HS-5 (cell line): ENCODE data around the gene STK32C.
"Not testable (repeated sequence)": the region's sequence is repeated elsewhere in the genome, so short reads cannot be mapped to it uniquely, and the experiment has no call there.

Source experiments
- DNase-seq: peaks from one replicate; pipeline ENCODE4 v3.0.0-alpha.2; 2012; ENCODE audit warnings: low read depth

Gene STK32C

GRCh38 chr10:132307823-132308586 lies at the start of gene STK32C:
Gene STK32C (minus strand): TSS chr10:132307950. CDS start chr10:132307833, 117 bp downstream.
- no peak for DNase-seq

- no peak for DNase-seq
Observed at GRCh38 chr10:132356621-132357195, 49.0 kb upstream of the STK32C start.

- no peak for DNase-seq
Observed at GRCh38 chr10:132355754-132356153, 48.0 kb upstream of the STK32C start.

- DNase-seq = no peak
Observed at GRCh38 chr10:132355297-132355696, 47.5 kb upstream of the STK32C start.

- no peak for DNase-seq
Observed at GRCh38 chr10:132354356-132355094, 46.8 kb upstream of the STK32C start.

GRCh38 chr10:132353456-132354355 lies 46.0 kb upstream of the STK32C start:
- no peak for DNase-seq

GRCh38 chr10:132352462-132353308 lies 44.9 kb upstream of the STK32C start:
- not testable (repeated sequence) for DNase-seq

- no peak for DNase-seq
Observed at GRCh38 chr10:132351611-132352010, 43.9 kb upstream of the STK32C start.

- no peak for DNase-seq
Observed at GRCh38 chr10:132350946-132351345, 43.2 kb upstream of the STK32C start.

- DNase-seq = no peak
Observed at GRCh38 chr10:132350391-132350790, 42.6 kb upstream of the STK32C start.

GRCh38 chr10:132349766-132350165 lies 42.0 kb upstream of the STK32C start:
- no peak for DNase-seq

- no peak for DNase-seq
Observed at GRCh38 chr10:132347931-132348267, 40.1 kb upstream of the STK32C start.

GRCh38 chr10:132347211-132347930 lies 39.6 kb upstream of the STK32C start:
- no peak for DNase-seq

- no peak for DNase-seq
Observed at GRCh38 chr10:132346806-132347205, 39.1 kb upstream of the STK32C start.

GRCh38 chr10:132345345-132345744 lies 37.6 kb upstream of the STK32C start:
- DNase-seq = no peak

- DNase-seq = no peak
Observed at GRCh38 chr10:132344386-132344785, 36.6 kb upstream of the STK32C start.

- no peak for DNase-seq
Observed at GRCh38 chr10:132342553-132342952, 34.8 kb upstream of the STK32C start.

GRCh38 chr10:132341781-132342180 lies 34.0 kb upstream of the STK32C start:
- DNase-seq = no peak

GRCh38 chr10:132341017-132341416 lies 33.3 kb upstream of the STK32C start:
- no peak for DNase-seq

GRCh38 chr10:132339276-132339675 lies 31.5 kb upstream of the STK32C start:
- no peak for DNase-seq

- no peak for DNase-seq
Observed at GRCh38 chr10:132338876-132339275, 31.1 kb upstream of the STK32C start.
